Fibroblast of the aortic adventitia (primary cell): Measurements from ENCODE around the gene SIAE. TPM values are rescaled to one million over a fixed set of nuclear protein-coding genes. Genes with fewer than 3 reads are reported as not detected.
A peak's percentile ranks its signal among the peaks of the same experiment; 100 is the strongest.

Experiments
- DNase-seq: peaks from one replicate; pipeline ENCODE4 v3.0.0-alpha.2; 2010; ENCODE audit warnings: low read depth
- H3K4me3 ChIP-seq: 2 replicates; pipeline ENCODE4 v1.5.1; 2011; ENCODE audit warnings: low read depth, mild to moderate bottlenecking, control low read depth, low read length, moderate library complexity
- total RNA-seq: library from RNA; depleted of rRNA; stranded (reverse); fragments of >200 nt; gene quantifications from 2 replicates; pipeline ENCODE4 v1.2.3, GENCODE V29; 2012; ENCODE audit warnings: low replicate concordance
- TF ChIP-seq, protein P1 (sequence below): IDR thresholded peaks from 2 replicates; pipeline ENCODE4 v1.5.1; 2011; ENCODE audit warnings: mild to moderate bottlenecking, low read length, control low read depth, inconsistent platforms; ENCODE audit not compliant: insufficient read depth

SIAE gene
- total RNA-seq, 1 donor = 15.1 TPM

DNA sequence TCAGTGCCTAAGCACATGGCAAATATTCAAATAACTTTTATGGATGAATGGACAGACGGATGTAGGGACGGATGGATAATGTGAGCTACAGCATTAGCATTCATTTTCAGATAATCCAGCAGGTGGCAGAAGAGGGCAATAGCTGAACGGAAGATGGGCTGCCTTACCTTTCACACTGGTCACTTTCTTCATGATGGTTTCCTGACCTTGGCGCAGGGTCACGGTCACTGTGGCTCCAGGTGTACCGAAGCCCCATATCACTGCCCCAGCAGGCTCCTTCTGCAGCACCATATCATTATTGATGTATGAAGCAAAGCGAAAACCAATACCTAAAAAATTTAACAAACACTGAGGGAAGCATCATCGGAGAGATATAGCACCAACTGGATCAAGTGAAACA lies 4.3 kb downstream of the SIAE start:
- DNase-seq = peak; percentile 68
- TF ChIP-seq, protein P1, sequence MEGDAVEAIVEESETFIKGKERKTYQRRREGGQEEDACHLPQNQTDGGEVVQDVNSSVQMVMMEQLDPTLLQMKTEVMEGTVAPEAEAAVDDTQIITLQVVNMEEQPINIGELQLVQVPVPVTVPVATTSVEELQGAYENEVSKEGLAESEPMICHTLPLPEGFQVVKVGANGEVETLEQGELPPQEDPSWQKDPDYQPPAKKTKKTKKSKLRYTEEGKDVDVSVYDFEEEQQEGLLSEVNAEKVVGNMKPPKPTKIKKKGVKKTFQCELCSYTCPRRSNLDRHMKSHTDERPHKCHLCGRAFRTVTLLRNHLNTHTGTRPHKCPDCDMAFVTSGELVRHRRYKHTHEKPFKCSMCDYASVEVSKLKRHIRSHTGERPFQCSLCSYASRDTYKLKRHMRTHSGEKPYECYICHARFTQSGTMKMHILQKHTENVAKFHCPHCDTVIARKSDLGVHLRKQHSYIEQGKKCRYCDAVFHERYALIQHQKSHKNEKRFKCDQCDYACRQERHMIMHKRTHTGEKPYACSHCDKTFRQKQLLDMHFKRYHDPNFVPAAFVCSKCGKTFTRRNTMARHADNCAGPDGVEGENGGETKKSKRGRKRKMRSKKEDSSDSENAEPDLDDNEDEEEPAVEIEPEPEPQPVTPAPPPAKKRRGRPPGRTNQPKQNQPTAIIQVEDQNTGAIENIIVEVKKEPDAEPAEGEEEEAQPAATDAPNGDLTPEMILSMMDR = peak; percentile 81
- no peak overlapping the region for H3K4me3 ChIP-seq

DNA sequence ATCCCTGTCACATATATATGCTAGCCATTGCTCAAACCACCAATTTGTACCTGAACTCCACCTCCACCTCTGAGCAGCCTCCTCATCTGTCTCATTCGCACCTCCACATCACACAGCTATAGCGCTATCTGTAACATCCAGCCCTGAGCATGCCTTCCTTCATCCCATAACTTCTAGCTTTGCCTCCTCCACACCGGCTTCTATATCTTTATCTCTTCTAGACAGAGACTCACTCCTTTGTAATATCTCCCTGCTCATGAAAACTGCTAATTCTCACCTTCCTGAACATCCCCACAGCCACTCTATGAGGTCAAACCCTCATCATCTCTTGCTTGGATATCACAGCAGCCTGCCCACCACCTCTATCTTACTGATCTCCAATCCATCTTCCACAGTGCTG lies 5.9 kb downstream of the SIAE start:
- no peak for DNase-seq
- TF ChIP-seq, protein P1 = no peak
- no peak overlapping the region for H3K4me3 ChIP-seq

DNA sequence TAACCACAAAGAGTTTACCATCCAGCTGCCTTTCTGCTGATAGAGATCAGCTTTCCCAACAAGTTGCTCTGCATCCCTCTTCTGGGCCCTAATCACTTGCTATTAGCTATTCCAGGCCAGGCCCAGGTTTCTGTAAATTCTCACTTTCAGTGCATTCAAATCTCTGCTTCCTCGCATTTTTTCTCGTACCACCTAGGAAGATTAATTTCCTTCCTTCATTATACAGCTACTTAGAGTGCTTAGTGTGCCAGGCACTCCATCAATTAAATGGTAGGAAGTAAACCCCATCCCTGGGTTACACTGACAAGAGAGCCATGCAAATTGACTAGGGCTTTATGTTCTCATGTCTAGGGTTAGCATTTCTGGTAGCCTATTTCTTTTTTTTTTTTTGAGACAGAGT lies 9.7 kb downstream of the SIAE start:
- TF ChIP-seq, protein P1 = no peak
- no peak for DNase-seq
- no peak overlapping the region for H3K4me3 ChIP-seq

DNA sequence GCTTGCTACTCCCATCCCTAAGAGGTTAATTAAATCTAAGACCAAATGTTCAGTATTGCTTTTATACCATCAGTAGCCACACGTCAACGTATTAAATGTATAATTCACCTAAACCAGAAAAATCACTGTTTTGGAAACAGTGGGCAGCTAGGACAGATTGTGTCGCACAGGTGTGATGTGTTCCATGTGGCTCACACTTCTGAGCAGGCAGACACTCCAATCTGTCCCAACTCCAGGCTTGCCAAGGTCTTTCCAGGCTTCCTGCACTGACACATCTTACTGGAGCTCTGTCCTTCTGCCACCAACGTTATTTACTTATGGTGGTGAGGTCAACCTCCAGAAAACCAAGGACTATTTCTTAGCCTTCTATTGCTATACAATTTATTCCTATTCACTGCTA lies 11.4 kb downstream of the SIAE start:
- TF ChIP-seq, protein P1 = no peak
- DNase-seq = no peak
- no peak overlapping the region for H3K4me3 ChIP-seq

DNA sequence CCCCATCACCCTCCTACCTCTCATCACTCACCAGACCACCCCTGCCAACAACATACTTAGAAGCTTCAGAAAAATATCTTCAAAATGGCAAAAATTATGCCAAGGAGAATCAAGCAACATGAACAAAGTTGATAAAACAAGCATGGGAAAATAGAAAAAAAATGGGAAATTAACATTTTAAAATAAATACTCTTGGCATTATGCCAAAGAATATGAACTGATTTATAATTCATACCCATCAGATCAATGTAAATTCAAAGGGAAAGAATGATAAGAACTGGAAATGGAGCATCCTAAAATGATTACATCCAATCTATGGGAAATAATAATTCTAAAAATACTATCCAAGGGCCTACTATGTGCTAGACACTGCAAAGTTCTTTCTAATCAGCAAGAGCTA lies 12.0 kb downstream of the SIAE start:
- TF ChIP-seq, protein P1 = no peak
- no peak overlapping the region for H3K4me3 ChIP-seq
- no peak for DNase-seq

DNA sequence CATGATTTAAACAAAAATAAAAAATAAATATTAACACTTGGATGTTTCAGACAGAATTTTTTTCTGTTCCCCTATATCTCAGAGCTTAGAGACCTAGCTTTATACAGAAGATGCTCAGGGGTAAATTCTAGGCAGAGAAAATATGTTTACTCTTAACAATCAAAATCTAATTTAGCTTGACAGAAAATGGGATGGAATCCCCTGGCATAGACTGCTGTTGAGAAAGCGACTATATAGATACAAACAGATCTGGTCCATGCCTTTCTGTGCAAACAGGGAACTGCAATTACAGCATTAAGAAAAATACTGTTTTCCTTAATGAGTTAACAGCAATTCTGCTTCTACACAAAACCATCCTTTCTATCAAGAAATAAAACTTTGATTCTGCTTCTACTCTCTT lies 14.6 kb downstream of the SIAE start:
- TF ChIP-seq, protein P1 = no peak
- DNase-seq = no peak
- H3K4me3 ChIP-seq = no peak overlapping the region

DNA sequence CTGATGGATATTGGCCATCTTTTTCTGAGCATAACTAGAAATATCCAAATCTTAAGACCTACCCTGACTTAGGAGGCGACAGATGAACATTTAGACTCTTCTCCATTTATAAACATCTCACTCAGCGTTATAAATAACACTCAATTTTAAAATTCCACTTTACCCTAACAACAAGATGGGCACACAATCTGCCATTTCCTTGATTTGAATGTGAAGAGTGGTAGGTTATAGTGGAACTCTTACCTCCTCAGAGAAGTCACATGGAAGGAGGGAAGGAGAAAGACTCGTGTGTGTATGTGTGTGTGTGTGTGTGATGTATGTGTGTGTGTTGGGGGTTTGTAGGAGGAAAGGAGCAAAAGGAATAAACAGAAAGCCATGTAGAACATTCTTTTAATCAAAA lies 15.0 kb downstream of the SIAE start:
- TF ChIP-seq, protein P1 = no peak
- no peak overlapping the region for H3K4me3 ChIP-seq
- no peak for DNase-seq
